GM10266 (cell line): ENCODE measurements around the gene ZNF764.

ENCODE experiments used
- DNase-seq: peaks from one replicate; pipeline ENCODE4 v3.0.0; 2012; ENCODE audit errors: extremely low spot score
- CTCF ChIP-seq: IDR thresholded peaks from 2 replicates; pipeline ENCODE4 v1.5.1; 2012; ENCODE audit warnings: mild to moderate bottlenecking, low read depth; ENCODE audit not compliant: control insufficient read depth, insufficient read depth; ENCODE audit errors: missing control alignments

ZNF764 gene

GRCh38 chr16:30569746-30570635 is 11.8 kb upstream of the ZNF764 start:
- no peak for DNase-seq

GRCh38 chr16:30569281-30569680 is 11.1 kb upstream of the ZNF764 start:
- DNase-seq = no peak
- no peak for TF ChIP-seq CTCF

More at GRCh38 chr16:30569746-30570635, 11.8 kb upstream of the ZNF764 start:
- no peak for TF ChIP-seq CTCF

- no peak for TF ChIP-seq CTCF
- DNase-seq = peak; percentile 78
These were observed 9.9 kb upstream of the ZNF764 start for GRCh38 chr16:30567991-30568638.

GRCh38 chr16:30567160-30567990 is 9.2 kb upstream of the ZNF764 start:
- no peak for TF ChIP-seq CTCF
- peak; percentile 57 for DNase-seq

GRCh38 chr16:30566531-30566930 is 8.4 kb upstream of the ZNF764 start:
- no peak for TF ChIP-seq CTCF
- DNase-seq = no peak

GRCh38 chr16:30565984-30566383 is 7.8 kb upstream of the ZNF764 start:
- TF ChIP-seq CTCF = no peak
- DNase-seq = no peak

- no peak for DNase-seq
- no peak for TF ChIP-seq CTCF
These were observed 7.4 kb upstream of the ZNF764 start for GRCh38 chr16:30565526-30565925.
